Endothelial cell of umbilical vein (primary cell): ENCODE measurements around the gene SORCS3. TPM values are rescaled to one million over a fixed set of nuclear protein-coding genes. Genes with fewer than 3 reads are reported as not detected.

ENCODE experiments used
- BruUV-seq: library from RNA; stranded (reverse); fragments of 400-500 nt; replicated peaks from 2 replicates; lab custom pipeline; 2021; lab: Mats Ljungman, UMichigan
- CTCF ChIA-PET: fragments of 300-600, 350-600 bp; sonication (Branson Sonifier 250); formaldehyde crosslinking; loops from one replicate; lab custom pipeline; 2021; ENCODE audit warnings: antibody characterized with exemption, inconsistent platforms; lab: Charles Lee
- POLR2A ChIA-PET: fragments of 300-600, 350-600 bp; sonication (Branson Sonifier 250); formaldehyde crosslinking; loops from one replicate; lab custom pipeline; 2021; ENCODE audit warnings: antibody characterized with exemption, inconsistent platforms; lab: Charles Lee
- DNase-seq: peaks from one replicate; pipeline ENCODE4 v3.0.0-alpha.2; 2011; ENCODE audit warnings: low read depth, low spot score
- FAIRE-seq: peaks from 2 replicates; lab custom pipeline; 2011; peaks lifted over from hg19 to GRCh38; lab: Jason Lieb, UNC
- H2AFZ ChIP-seq: 2 replicates; pipeline ENCODE4 v1.6.0; 2012; ENCODE audit warnings: low read depth, low read length, control low read depth, inconsistent platforms
- H3K27ac ChIP-seq: 2 replicates; pipeline ENCODE4 v1.5.1; 2011; ENCODE audit warnings: low read depth, mild to moderate bottlenecking, control low read depth, low read length, moderate library complexity; ENCODE audit not compliant: insufficient read depth
- H3K27me3 ChIP-seq, 2 experiments: 2 replicates each; pipeline versions ENCODE4 v1.6.0 to v1.6.1; 2011; ENCODE audit warnings: low read length in 2 of 2, mixed read lengths in 1 of 2; ENCODE audit not compliant: control insufficient read depth in 2 of 2, insufficient read depth in 2 of 2
- H3K36me3 ChIP-seq, 2 experiments: 2 replicates in 1 of 2; 3 replicates in 1 of 2; pipeline ENCODE4 v1.5.1; 2011; ENCODE audit warnings: low read length in 2 of 2, mild to moderate bottlenecking in 1 of 2, moderate library complexity in 1 of 2; ENCODE audit not compliant: control insufficient read depth in 2 of 2, insufficient read depth in 2 of 2; ENCODE audit errors: extremely low read depth in 1 of 2
- H3K4me1 ChIP-seq: 3 replicates; pipeline ENCODE4 v1.5.1; 2011; ENCODE audit warnings: mild to moderate bottlenecking, low read length; ENCODE audit not compliant: control insufficient read depth, insufficient read depth; ENCODE audit errors: extremely low read depth
- H3K4me2 ChIP-seq: 2 replicates; pipeline ENCODE4 v1.6.1; 2011; ENCODE audit warnings: low read length, control low read depth, mixed read lengths; ENCODE audit not compliant: insufficient read depth
- H3K4me3 ChIP-seq, 3 experiments: fragments of 200-600 bp in 1 of 3; sonication (generic), shearing (Covaris generic) in 1 of 3; replicated peaks in 1 of 3; 2 replicates each; pipeline ENCODE4 v1.5.1; 2011 to 2016; ENCODE audit warnings: control low read depth in 3 of 3, low read length in 3 of 3, mild to moderate bottlenecking in 2 of 3, inconsistent platforms in 1 of 3, low read depth in 1 of 3, moderate library complexity in 1 of 3; ENCODE audit not compliant: insufficient read depth in 1 of 3
- H3K79me2 ChIP-seq: 2 replicates; pipeline ENCODE4 v1.6.0; 2012; ENCODE audit warnings: low read length, inconsistent platforms; ENCODE audit not compliant: control insufficient read depth, insufficient read depth
- H3K9ac ChIP-seq: replicated peaks from 2 replicates; pipeline ENCODE3; 2011; ENCODE audit warnings: low read length, control low read depth; ENCODE audit not compliant: insufficient read depth; ENCODE audit errors: extremely low read depth
- H3K9me1 ChIP-seq: replicated peaks from 3 replicates; pipeline ENCODE4 v1.6.0; 2011; ENCODE audit warnings: mild to moderate bottlenecking, low read length; ENCODE audit not compliant: control insufficient read depth, insufficient read depth; ENCODE audit errors: extremely low read depth
- H3K9me3 ChIP-seq: replicated peaks from 2 replicates; pipeline ENCODE4 v1.5.1; 2012; ENCODE audit warnings: low read length, inconsistent platforms; ENCODE audit not compliant: control insufficient read depth, insufficient read depth
- H4K20me1 ChIP-seq: replicated peaks from 2 replicates; pipeline ENCODE3; 2011; ENCODE audit warnings: mild to moderate bottlenecking, low read length; ENCODE audit not compliant: control insufficient read depth, insufficient read depth; ENCODE audit errors: extremely low read depth
- CTCF ChIP-seq, 2 donors: IDR thresholded peaks; 1 replicate in 1 of 2; 2 replicates in 1 of 2; pipeline ENCODE4 v1.5.1; 2011; ENCODE audit warnings: low read length in 2 of 2, mild to moderate bottlenecking in 2 of 2, moderate library complexity in 2 of 2, control low read depth in 1 of 2, inconsistent platforms in 1 of 2, low read depth in 1 of 2; ENCODE audit not compliant: insufficient read depth in 1 of 2; ENCODE audit errors: extremely low read depth in 1 of 2
- EZH2 ChIP-seq: IDR thresholded peaks from 2 replicates; pipeline ENCODE4 v1.6.1; 2012; ENCODE audit warnings: borderline replicate concordance, low read depth, mild to moderate bottlenecking, moderate library complexity, low read length, inconsistent platforms; ENCODE audit not compliant: severe bottlenecking
- FOS ChIP-seq: IDR thresholded peaks from 2 replicates; pipeline ENCODE4 v1.6.1; 2011; ENCODE audit warnings: mild to moderate bottlenecking, low read length, moderate library complexity, borderline replicate concordance; ENCODE audit not compliant: insufficient read depth
- GATA2 ChIP-seq: IDR thresholded peaks from 2 replicates; pipeline ENCODE4 v1.7.0; 2011; ENCODE audit warnings: low read depth, mild to moderate bottlenecking, moderate library complexity, mixed read lengths, low read length; ENCODE audit not compliant: insufficient read length, insufficient read depth
- JUN ChIP-seq: IDR thresholded peaks from 2 replicates; pipeline ENCODE4 v1.6.1; 2011; ENCODE audit warnings: borderline replicate concordance, low read depth; ENCODE audit not compliant: insufficient read length, insufficient read depth
- MAX ChIP-seq: IDR thresholded peaks from 2 replicates; pipeline ENCODE4 v1.6.1; 2011; ENCODE audit not compliant: insufficient read depth, insufficient read length
- MYC ChIP-seq: IDR thresholded peaks from one replicate; pipeline ENCODE4 v1.6.1; 2011; ENCODE audit warnings: mild to moderate bottlenecking, low read depth, low read length
- POLR2A ChIP-seq: IDR thresholded peaks from 2 replicates; pipeline ENCODE4 v1.6.1; 2012; ENCODE audit warnings: low read depth, mild to moderate bottlenecking, control low read depth, low read length
- POLR2AphosphoS5 ChIP-seq: IDR thresholded peaks from 2 replicates; pipeline ENCODE4 v1.6.1; 2012; ENCODE audit warnings: low read depth, mild to moderate bottlenecking, control low read depth, low read length, moderate library complexity; ENCODE audit not compliant: insufficient read depth
- dilution Hi-C: fragments of 300-500 bp; cut with MboI; formaldehyde crosslinking; loops from one replicate; pipeline ENCODE4 v1.15.0; 2019; ENCODE audit warnings: low sequenced_read_pairs; ENCODE audit not compliant: extremely low pct_ligation_motif_present
- intact Hi-C: fragments of 100-400 bp; cut with micrococcal nuclease; formaldehyde crosslinking; loops from one replicate; pipeline ENCODE4 v1.10.0; 2022
- polyA plus RNA-seq, 4 experiments: library from polyadenylated mRNA; depleted of rRNA in 3 of 4; stranded (reverse) in 3 of 4; unstranded in 1 of 4; fragments of >200 nt; gene quantifications; 2 replicates each; pipeline versions ENCODE4 v1.2.1 to v1.2.3, GENCODE V29; 2011 to 2012; ENCODE audit warnings: missing spikeins in 1 of 4
- total RNA-seq: library from RNA; stranded (reverse); gene quantifications from 2 replicates; pipeline ENCODE4 v1.2.3, GENCODE V29; 2021

SORCS3 gene
- total and polyA plus RNA-seq, 2 donors (not counting 3 experiments of a cell fraction or from before 2014, with no cell fraction given) = not detected

GRCh38 chr10:104822088-104822487 lies 181.0 kb downstream of the SORCS3 start:
- Histone ChIP-seq H3K79me2 (no peaks in the 10 kb centered on the region), H3K9me3 (no peaks in the 10 kb centered on the region), H4K20me1 (no peaks in the 10 kb centered on the region), H3K27ac (no peak overlapping the region), H3K9me1 (no peaks in the 10 kb centered on the region), H3K4me3 (no peak overlapping the region), H3K36me3 (no peaks in the 10 kb centered on the region), H2AFZ (no peak overlapping the region), H3K4me2 (no peak overlapping the region), H3K27me3 (no peaks in the 10 kb centered on the region), H3K9ac (no peak overlapping the region), H3K4me1 (no peaks in the 10 kb centered on the region)
- intact Hi-C loops = no loop called here
- no TSS peak for BruUV-seq
- TF ChIP-seq CTCF (IDR thresholded peaks at IDR 0.05; ENCODE audit: extremely low read depth in 1 of 2, insufficient read depth in 1 of 2, low read depth in 1 of 2, low read length in 2 of 2) = no peak
- no peak for TF ChIP-seq MYC
- no peak for TF ChIP-seq FOS
- no peak for TF ChIP-seq POLR2A
- no peak for TF ChIP-seq JUN
- no peak for TF ChIP-seq GATA2
- POLR2A ChIA-PET = no interaction called here
- DNase-seq (no peak), FAIRE-seq (no peak)
- dilution Hi-C loops = no loop called here
- CTCF ChIA-PET = no interaction called here

GRCh38 chr10:104824380-104825006 lies 183.4 kb downstream of the SORCS3 start:
- Histone ChIP-seq H3K27ac (no peak overlapping the region), H3K4me2 (no peak overlapping the region), H2AFZ (no peak overlapping the region), H3K4me3 (no peak overlapping the region), H3K9ac (no peak overlapping the region), H3K4me1 (no peaks in the 10 kb centered on the region), H3K36me3 (no peaks in the 10 kb centered on the region), H3K27me3 (no peaks in the 10 kb centered on the region), H3K9me3 (no peaks in the 10 kb centered on the region), H3K9me1 (no peaks in the 10 kb centered on the region), H3K79me2 (no peaks in the 10 kb centered on the region), H4K20me1 (no peaks in the 10 kb centered on the region)
- CTCF ChIA-PET = no interaction called here
- intact Hi-C loops = no loop called here
- POLR2A ChIA-PET = no interaction called here
- FAIRE-seq = no peak
- no TSS peak for BruUV-seq
- TF ChIP-seq JUN (no peak), FOS (no peak), MAX (no peak), MYC (no peak), POLR2AphosphoS5 (no peak), EZH2 (no peak), GATA2 (no peak)
- dilution Hi-C loops = no loop called here
- no peak for DNase-seq
